ENCODE measurements around the gene FAM43A.

FAM43A gene

GRCh38 chr3:194675680-194676079 lies 10.0 kb upstream of the FAM43A start:
- no peak for DNase-seq

GRCh38 chr3:194676471-194676870 lies 9.2 kb upstream of the FAM43A start:
- no peak for DNase-seq

- no peak for DNase-seq
Measured at GRCh38 chr3:194680888-194681615, 4.6 kb upstream of the FAM43A start.

GRCh38 chr3:194682189-194682693 lies 3.4 kb upstream of the FAM43A start:
- no peak for DNase-seq

- DNase-seq: peak; percentile 74 to 78
Measured at GRCh38 chr3:194682694-194683310, 2.9 kb upstream of the FAM43A start.

GRCh38 chr3:194683380-194683779 lies 2.3 kb upstream of the FAM43A start:
- DNase-seq: no peak

- DNase-seq: no peak
Measured at GRCh38 chr3:194685065-194685717, 492 bp upstream of the FAM43A start.

GRCh38 chr3:194686414-194686815 lies 732 bp downstream of the FAM43A start:
- peak; percentile 37 to 42 for DNase-seq

GRCh38 chr3:194686816-194687637 lies 1.3 kb downstream of the FAM43A start:
- DNase-seq: peak; percentile 60 to 63

GRCh38 chr3:194687638-194688199 lies 2.0 kb downstream of the FAM43A start:
- peak; percentile 81 to 87 for DNase-seq

GRCh38 chr3:194688200-194688740 lies 2.6 kb downstream of the FAM43A start:
- no peak for DNase-seq

GRCh38 chr3:194688946-194689345 lies 3.3 kb downstream of the FAM43A start:
- no peak for DNase-seq

GRCh38 chr3:194689493-194689944 lies 3.8 kb downstream of the FAM43A start:
- DNase-seq: peak in 1 of 2 experiments; percentile 40

- DNase-seq: no peak
Measured at GRCh38 chr3:194690501-194691372, 5.1 kb downstream of the FAM43A start.

- no peak for DNase-seq
Measured at GRCh38 chr3:194691481-194692283, 6.0 kb downstream of the FAM43A start.

GRCh38 chr3:194696702-194697101 lies 11.0 kb downstream of the FAM43A start:
- DNase-seq: no peak

GRCh38 chr3:194702545-194702944 lies 16.9 kb downstream of the FAM43A start:
- DNase-seq: no peak

GRCh38 chr3:194705227-194705626 lies 19.5 kb downstream of the FAM43A start:
- no peak for DNase-seq

- no peak for DNase-seq
Measured at GRCh38 chr3:194705761-194706160, 20.1 kb downstream of the FAM43A start.

GRCh38 chr3:194707147-194707540 lies 21.5 kb downstream of the FAM43A start:
- DNase-seq: no peak

Data from activated T-cell treated with anti-CD3 and anti-CD28 coated beads, Interleukin-2, amount 50 U/mL, for 48 hours (primary cell).